K562 (cell line): Measurements from ENCODE around the gene AKAP13. TPM values are rescaled to one million over a fixed set of nuclear protein-coding genes. Genes with fewer than 3 reads are reported as not detected.

ENCODE experiments used
- ATAC-seq: fragments of 200-7000 bp; cut with Tn5 transposase; 3 replicates; pipeline ENCODE4 v1.9.1; 2020; ENCODE audit warnings: moderate library complexity
- BruUV-seq: library from RNA; stranded (reverse); fragments of 400-500 nt; replicated peaks from 2 replicates; lab custom pipeline; 2021; lab: Mats Ljungman, UMichigan
- CTCF ChIA-PET: fragments of 300-600 bp; formaldehyde crosslinking; extraction: SDS; loops from one replicate; lab custom pipeline; 2021; ENCODE audit warnings: low intra/inter-chr PET ratio; lab: Yijun Ruan, JAX
- POLR2A ChIA-PET: fragments of 300-600, 350-650 bp; sonication (Branson Sonifier 250); formaldehyde crosslinking; extraction: SDS; loops from one replicate; lab custom pipeline; 2021; ENCODE audit warnings: antibody characterized with exemption, inconsistent platforms; lab: Yijun Ruan, JAX
- DNase-seq, 4 experiments: peaks; one replicate each; pipeline versions ENCODE4 v3.0.0 to v3.0.0-alpha.2; 2011 to 2018; ENCODE audit warnings: low spot score in 3 of 4, mixed read lengths in 3 of 4; ENCODE audit errors: extremely low read depth in 1 of 4
- FAIRE-seq: peaks from 2 replicates; lab custom pipeline; 2011; peaks lifted over from hg19 to GRCh38; lab: Jason Lieb, UNC
- H2AFZ ChIP-seq: 2 replicates; pipeline ENCODE4 v1.6.0; 2011; ENCODE audit warnings: low read depth, low read length, control low read depth, inconsistent platforms
- H3K27ac ChIP-seq: fragments of 200-600 bp; 3 replicates; pipeline ENCODE4 v1.8.0; 2011; ENCODE audit warnings: low read depth, mild to moderate bottlenecking, control low read depth, inconsistent platforms, low read length, moderate library complexity, mixed read lengths; ENCODE audit errors: extremely low read depth
- H3K27me3 ChIP-seq, 2 experiments: fragments of 300-600 bp in 1 of 2; 2 replicates in 1 of 2; 3 replicates in 1 of 2; pipeline versions ENCODE4 v1.6.0 to v1.8.0; 2011; ENCODE audit warnings: inconsistent platforms in 2 of 2, low read length in 2 of 2, mild to moderate bottlenecking in 1 of 2, mixed read lengths in 1 of 2, moderate library complexity in 1 of 2; ENCODE audit not compliant: control insufficient read depth in 2 of 2, insufficient read depth in 2 of 2
- H3K36me3 ChIP-seq: fragments of 300-600 bp; 3 replicates; pipeline ENCODE4 v1.8.0; 2011; ENCODE audit warnings: mild to moderate bottlenecking, low read length, inconsistent platforms; ENCODE audit not compliant: control insufficient read depth, insufficient read depth
- H3K4me1 ChIP-seq, 2 experiments: fragments of 200-600 bp in 1 of 2; replicated peaks in 1 of 2; 2 replicates in 1 of 2; 3 replicates in 1 of 2; pipeline versions ENCODE4 v1.5.1 to v1.8.0; 2011; ENCODE audit warnings: inconsistent platforms in 2 of 2, low read length in 2 of 2, mild to moderate bottlenecking in 1 of 2, mixed read lengths in 1 of 2, moderate library complexity in 1 of 2; ENCODE audit not compliant: control insufficient read depth in 2 of 2, insufficient read depth in 2 of 2
- H3K4me2 ChIP-seq: 2 replicates; pipeline ENCODE4 v1.6.1; 2011; ENCODE audit warnings: low read length, control low read depth, inconsistent platforms, mixed read lengths; ENCODE audit not compliant: insufficient read depth
- H3K4me3 ChIP-seq: fragments of 200-600 bp; sonication (generic), shearing (Covaris generic); 2 replicates; pipeline ENCODE4 v1.5.1; 2016; ENCODE audit warnings: control low read depth, inconsistent platforms
- H3K79me2 ChIP-seq: fragments of 200-600 bp; 3 replicates; pipeline ENCODE4 v1.8.0; 2011; ENCODE audit warnings: low read length, inconsistent platforms; ENCODE audit not compliant: control insufficient read depth, insufficient read depth
- H3K9ac ChIP-seq, 2 experiments: 2 replicates each; pipeline versions ENCODE4 v1.6.0 to v1.6.1; 2011; ENCODE audit warnings: low read depth in 2 of 2, low read length in 2 of 2, control low read depth in 1 of 2, inconsistent platforms in 1 of 2, mild to moderate bottlenecking in 1 of 2, mixed read lengths in 1 of 2; ENCODE audit not compliant: insufficient read depth in 1 of 2
- H3K9me1 ChIP-seq: one replicate; pipeline ENCODE4 v1.6.0; 2011; ENCODE audit warnings: inconsistent platforms, mild to moderate bottlenecking, low read length, moderate library complexity; ENCODE audit not compliant: control insufficient read depth, insufficient read depth
- H3K9me3 ChIP-seq: replicated peaks from 2 replicates; pipeline ENCODE4 v1.5.1; 2011; ENCODE audit warnings: low read depth, low read length, inconsistent platforms; ENCODE audit not compliant: control insufficient read depth, insufficient read depth
- H4K20me1 ChIP-seq: replicated peaks from 2 replicates; pipeline ENCODE4 v1.6.1; 2011; ENCODE audit warnings: low read length, inconsistent platforms, mixed read lengths; ENCODE audit not compliant: control insufficient read depth, insufficient read depth
- EP400 ChIP-seq: fragments of 450-650 bp; IDR thresholded peaks from 2 replicates; pipeline ENCODE4 v1.6.1; 2017; ENCODE audit warnings: antibody characterized with exemption, mild to moderate bottlenecking, moderate library complexity
- FOSL1 ChIP-seq: fragments of 200-800 bp; sonication (Bioruptor generic); conservative IDR thresholded peaks from 2 replicates; pipeline ENCODE4 v1.6.1; 2016; ENCODE audit warnings: missing genetic modification characterization, missing compliant biosample characterization
- FOXA1 ChIP-seq: fragments of 450-650 bp; IDR thresholded peaks from 2 replicates; pipeline ENCODE4 v1.6.1; 2016; ENCODE audit warnings: mild to moderate bottlenecking, borderline replicate concordance
- MAFG ChIP-seq: fragments of 450-650 bp; conservative IDR thresholded peaks from 2 replicates; pipeline ENCODE4 v1.6.1; 2016; ENCODE audit warnings: missing genetic modification characterization, missing compliant biosample characterization
- MBD2 ChIP-seq: sonication (generic); IDR thresholded peaks from 2 replicates; pipeline ENCODE4 v1.6.1; 2016; ENCODE audit warnings: low read depth, borderline replicate concordance
- MYNN ChIP-seq, 2 experiments: sonication (generic); formaldehyde crosslinking in 1 of 2; IDR thresholded peaks; 2 replicates each; pipeline versions ENCODE4 v1.5.0 to v1.6.1; 2016 to 2020; ENCODE audit warnings: antibody characterized with exemption in 1 of 2, missing genetic modification reagents in 1 of 2
- NR3C1 ChIP-seq: sonication (generic); formaldehyde crosslinking; IDR thresholded peaks from 2 replicates; pipeline ENCODE4 v1.8.1; 2022; ENCODE audit warnings: missing genetic modification reagents
- PHF21A ChIP-seq: fragments of 450-650 bp; IDR thresholded peaks from 2 replicates; pipeline ENCODE4 v1.6.1; 2017; ENCODE audit warnings: low read depth, borderline replicate concordance
- POLR2G ChIP-seq: fragments of 200-400 bp; formaldehyde crosslinking; IDR thresholded peaks from 2 replicates; pipeline ENCODE4 v1.6.1; 2017; ENCODE audit warnings: low read depth, mild to moderate bottlenecking, antibody characterized with exemption, low read length, moderate library complexity
- RBBP5 ChIP-seq: fragments of 200-600 bp; sonication (generic); IDR thresholded peaks from 2 replicates; pipeline ENCODE4 v1.6.1; 2012; ENCODE audit warnings: borderline replicate concordance, mild to moderate bottlenecking, low read length, control low read depth, inconsistent platforms; ENCODE audit not compliant: insufficient read depth, poor library complexity, severe bottlenecking
- RBM22 ChIP-seq: fragments of 200-400 bp; formaldehyde crosslinking; IDR thresholded peaks from 2 replicates; pipeline ENCODE4 v1.6.1; 2018; ENCODE audit warnings: low read length, low read depth; ENCODE audit not compliant: poor library complexity, severe bottlenecking
- SAFB ChIP-seq: fragments of 200-400 bp; formaldehyde crosslinking; IDR thresholded peaks from 2 replicates; pipeline ENCODE4 v1.6.1; 2017; ENCODE audit warnings: low read depth, low read length, borderline replicate concordance
- WGBS: fragments of 100-300 bp; shearing (Covaris generic); methylation state at CpG from one replicate; pipeline ENCODE4 v1.1.6; 2016; ENCODE audit warnings: low coverage, mixed read lengths; ENCODE audit not compliant: insufficient coverage; ENCODE audit errors: missing lambda C conversion rate; 5-methylcytosine and 5-hydroxymethylcytosine counted together
- in situ Hi-C: fragments of 300-500 bp; cut with MboI; formaldehyde crosslinking; loops from 4 replicates; pipeline ENCODE4 v1.15.0; 2018; ENCODE audit warnings: inconsistent platforms, mixed read lengths
- intact Hi-C: fragments of 100-400 bp; cut with micrococcal nuclease; formaldehyde crosslinking; loops from 2 replicates; pipeline ENCODE4 v1.14.2; 2022
- polyA plus RNA-seq, 8 experiments: library from polyadenylated mRNA; depleted of rRNA in 4 of 8; stranded (reverse) in 5 of 8; unstranded in 3 of 8; fragments of >200 nt; fragmentation: Nextera tagmentation in 2 of 8; fragmentation: Illumina TruSeq in 1 of 8; extraction: Ambion mirVana in 2 of 8; extraction: Trizol in 1 of 8; gene quantifications; 2 replicates each; pipeline versions ENCODE4 v1.2.1 to v1.2.3, GENCODE V29; 2011 to 2014; ENCODE audit warnings: inconsistent platforms in 1 of 8, missing spikeins in 1 of 8
- total RNA-seq, 7 experiments: library from RNA; depleted of rRNA in 6 of 7; stranded (reverse); fragments of >200 nt in 6 of 7; fragmentation: Illumina TruSeq in 2 of 7; extraction: Trizol in 2 of 7; gene quantifications; 2 replicates each; pipeline versions ENCODE4 v1.2.1 to v1.2.3, GENCODE V29; 2011 to 2021; ENCODE audit warnings: low replicate concordance in 1 of 7
- TF ChIP-seq, protein P1 (sequence below), 2 experiments: fragments of 450-650 bp in 1 of 2; sonication (generic) in 1 of 2; formaldehyde crosslinking; conservative IDR thresholded peaks; 2 replicates each; pipeline versions ENCODE4 v1.4.0 to v1.8.1; 2020 to 2022; ENCODE audit warnings: mild to moderate bottlenecking in 1 of 2, missing genetic modification reagents in 1 of 2

AKAP13 gene
- total and polyA plus RNA-seq, 9 of the 15 experiments (the other 6 are each of a cell fraction or from before 2014, with no cell fraction given), result 0.03 to 1.7 (median 0.42) TPM

DNA sequence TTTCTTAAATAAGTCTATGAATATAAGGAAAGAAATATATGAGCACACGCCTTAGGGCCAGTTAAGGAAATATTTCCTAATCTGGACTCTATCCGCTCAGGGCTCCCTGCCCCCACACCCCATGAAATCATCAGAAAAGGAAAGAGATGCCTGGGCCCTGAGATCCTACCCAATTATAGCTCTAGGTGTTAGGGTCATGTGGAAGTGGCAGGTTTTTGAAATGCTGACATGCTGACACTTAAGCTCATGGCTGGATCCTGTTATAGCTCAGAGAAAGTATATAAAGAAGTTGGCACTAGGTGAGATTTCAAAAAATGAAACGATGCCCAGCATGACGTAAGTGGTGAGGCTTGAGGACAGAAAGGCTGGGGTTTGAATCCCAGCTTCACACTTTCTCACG, 43.5 kb upstream of the AKAP13 start:
- CTCF ChIA-PET, result no interaction called here
- H3K27ac ChIP-seq, result no peak overlapping the region
- peaks cover 2 to 13% of the 10 kb centered on the region in 2 experiments; a peak in 3 of 5 replicates for H3K27me3 ChIP-seq
- no peaks in the 10 kb centered on the region for H3K4me1 ChIP-seq
- no TSS peak for BruUV-seq
- ATAC-seq (no peak), FAIRE-seq (no peak), DNase-seq (no peak)
- 0% methylated on average over 5 of the region's 5 CpGs for WGBS
- H3K4me2 ChIP-seq, result no peak overlapping the region
- TF ChIP-seq POLR2G, result no peak
- H3K36me3 ChIP-seq, result no peaks in the 10 kb centered on the region
- POLR2A ChIA-PET, result no interaction called here
- intact Hi-C loops (no loop called here), in situ Hi-C loops (no loop called here)
- no peak overlapping the region for H2AFZ ChIP-seq
- no peaks in the 10 kb centered on the region for H3K79me2 ChIP-seq
- no peaks in the 10 kb centered on the region for H4K20me1 ChIP-seq
- no peak overlapping the region for H3K4me3 ChIP-seq
- H3K9me3 ChIP-seq, result no peaks in the 10 kb centered on the region
- H3K9me1 ChIP-seq, result no peaks in the 10 kb centered on the region
- no peak overlapping the region for H3K9ac ChIP-seq

DNA sequence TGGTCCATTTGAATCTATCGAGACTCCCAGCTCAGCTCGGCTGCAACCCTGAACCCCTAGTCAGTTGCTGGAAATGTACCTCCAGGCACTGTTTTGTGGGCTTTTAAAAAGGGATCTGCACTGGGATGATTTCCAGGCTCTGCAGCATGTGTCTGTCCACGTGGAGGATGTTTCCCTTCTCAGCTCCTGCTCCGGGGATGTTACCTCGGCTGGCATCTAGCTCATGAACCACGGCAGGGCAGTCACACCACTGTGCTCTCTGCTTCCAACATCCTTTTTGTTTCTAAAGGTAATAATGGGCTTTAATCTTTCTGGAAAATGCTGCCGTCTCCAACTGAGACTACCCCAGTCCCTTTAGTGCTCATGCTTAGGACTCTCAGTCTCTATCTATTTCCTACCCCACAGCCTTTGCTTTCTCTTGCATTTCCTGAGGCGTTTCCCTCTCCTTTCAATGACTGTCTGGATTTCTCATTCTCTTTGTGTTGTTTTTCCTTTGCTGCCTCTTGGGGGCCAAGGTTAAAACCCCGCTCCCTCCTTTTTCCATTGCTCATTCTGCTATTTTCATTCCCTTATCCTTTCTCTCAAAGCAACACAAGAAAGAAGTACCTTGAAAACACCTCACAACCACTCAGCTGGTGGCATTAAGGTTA, 42.9 kb upstream of the AKAP13 start:
- peaks cover 2 to 8% of the 10 kb centered on the region in 2 experiments; a peak in 3 of 5 replicates for H3K27me3 ChIP-seq
- H3K4me2 ChIP-seq, result no peak overlapping the region
- no peaks in the 10 kb centered on the region for H3K36me3 ChIP-seq
- ChIA-PET CTCF (no interaction called here), POLR2A (no interaction called here)
- in situ Hi-C loops (no loop called here), intact Hi-C loops (no loop called here)
- no peak for TF ChIP-seq POLR2G
- no peak for TF ChIP-seq PHF21A
- TF ChIP-seq MAFG, result no peak
- no peak for TF ChIP-seq FOXA1
- TF ChIP-seq FOSL1 (tag), result no peak
- no peak for TF ChIP-seq MYNN (IDR thresholded peaks at IDR 0.05)
- no peak for TF ChIP-seq MYNN (CRISPR knock-in tag; IDR thresholded peaks at IDR 0.05)
- no peak for TF ChIP-seq MBD2
- no peak for TF ChIP-seq RBBP5
- TF ChIP-seq NR3C1 (CRISPR knock-in tag), result no peak
- no peak for TF ChIP-seq EP400
- no peak for TF ChIP-seq SAFB
- TF ChIP-seq RBM22, result no peak
- TF ChIP-seq, protein P1, sequence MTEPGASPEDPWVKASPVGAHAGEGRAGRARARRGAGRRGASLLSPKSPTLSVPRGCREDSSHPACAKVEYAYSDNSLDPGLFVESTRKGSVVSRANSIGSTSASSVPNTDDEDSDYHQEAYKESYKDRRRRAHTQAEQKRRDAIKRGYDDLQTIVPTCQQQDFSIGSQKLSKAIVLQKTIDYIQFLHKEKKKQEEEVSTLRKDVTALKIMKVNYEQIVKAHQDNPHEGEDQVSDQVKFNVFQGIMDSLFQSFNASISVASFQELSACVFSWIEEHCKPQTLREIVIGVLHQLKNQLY (CRISPR knock-in tag; conservative IDR thresholded peaks at IDR 0.05), result no peak
- H3K9ac ChIP-seq, result no peak overlapping the region
- WGBS, result under 1% methylated on average over 9 of the region's 9 CpGs
- H3K27ac ChIP-seq, result no peak overlapping the region
- no peak overlapping the region for H3K4me3 ChIP-seq
- DNase-seq (no peak), FAIRE-seq (no peak), ATAC-seq (no peak)
- no peak overlapping the region for H2AFZ ChIP-seq
- no TSS peak for BruUV-seq
- no peaks in the 10 kb centered on the region for H3K4me1 ChIP-seq
- H4K20me1 ChIP-seq, result no peaks in the 10 kb centered on the region
- H3K9me3 ChIP-seq, result no peaks in the 10 kb centered on the region
- no peaks in the 10 kb centered on the region for H3K9me1 ChIP-seq
- no peaks in the 10 kb centered on the region for H3K79me2 ChIP-seq
